Measurements from ENCODE around the gene USP47.

USP47 gene

GRCh38 chr11:11965192-11965591, 123.4 kb downstream of the USP47 start:
- DNase-seq (ENCODE audit: extremely low read depth in 1 of 2, low read depth in 1 of 2): no peak

GRCh38 chr11:11965656-11966353, 124.0 kb downstream of the USP47 start:
- no peak for DNase-seq (ENCODE audit: extremely low read depth in 1 of 2, low read depth in 1 of 2)

GRCh38 chr11:11966354-11966741, 124.6 kb downstream of the USP47 start:
- no peak for DNase-seq (ENCODE audit: extremely low read depth in 1 of 2, low read depth in 1 of 2)

- DNase-seq (ENCODE audit: extremely low read depth in 1 of 2, low read depth in 1 of 2): peak; percentile 43 to 69
Observed at GRCh38 chr11:11966826-11967668, 125.3 kb downstream of the USP47 start.

GRCh38 chr11:11967669-11968510, 126.1 kb downstream of the USP47 start:
- DNase-seq (ENCODE audit: extremely low read depth in 1 of 2, low read depth in 1 of 2): no peak

- no peak for DNase-seq (ENCODE audit: extremely low read depth in 1 of 2, low read depth in 1 of 2)
Observed at GRCh38 chr11:11968511-11969280, 126.9 kb downstream of the USP47 start.

GRCh38 chr11:11969380-11970215, 127.8 kb downstream of the USP47 start:
- no peak for DNase-seq (ENCODE audit: extremely low read depth in 1 of 2, low read depth in 1 of 2)

GRCh38 chr11:11970556-11970955, 128.8 kb downstream of the USP47 start:
- no peak for DNase-seq (ENCODE audit: extremely low read depth in 1 of 2, low read depth in 1 of 2)

GRCh38 chr11:11971906-11972547, 130.3 kb downstream of the USP47 start:
- no peak for DNase-seq (ENCODE audit: extremely low read depth in 1 of 2, low read depth in 1 of 2)

GRCh38 chr11:11972730-11973341, 131.1 kb downstream of the USP47 start:
- DNase-seq (ENCODE audit: extremely low read depth in 1 of 2, low read depth in 1 of 2): no peak

GRCh38 chr11:11973361-11973800, 131.6 kb downstream of the USP47 start:
- DNase-seq (ENCODE audit: extremely low read depth in 1 of 2, low read depth in 1 of 2): no peak

GRCh38 chr11:11973866-11974265, 132.1 kb downstream of the USP47 start:
- DNase-seq (ENCODE audit: extremely low read depth in 1 of 2, low read depth in 1 of 2): no peak

- DNase-seq (ENCODE audit: extremely low read depth in 1 of 2, low read depth in 1 of 2): no peak
Observed at GRCh38 chr11:11975201-11976092, 133.7 kb downstream of the USP47 start.

- DNase-seq (ENCODE audit: extremely low read depth in 1 of 2, low read depth in 1 of 2): no peak
Observed at GRCh38 chr11:11976481-11977127, 134.8 kb downstream of the USP47 start.

GRCh38 chr11:11977206-11977938, 135.6 kb downstream of the USP47 start:
- DNase-seq (ENCODE audit: extremely low read depth in 1 of 2, low read depth in 1 of 2): no peak

GRCh38 chr11:11978098-11978637, 136.4 kb downstream of the USP47 start:
- no peak for DNase-seq (ENCODE audit: extremely low read depth in 1 of 2, low read depth in 1 of 2)
